Activated T-cell treated with anti-CD3 and anti-CD28 coated beads, Interleukin-2, amount 50 U/mL, for 72 hours (primary cell): ENCODE measurements around the gene KCNN1. TPM values are rescaled to one million over a fixed set of nuclear protein-coding genes. Genes with fewer than 3 reads are reported as not detected.
"Not testable (repeated sequence)": the region's sequence is repeated elsewhere in the genome, so short reads cannot be mapped to it uniquely, and the experiment has no call there.

Experiments used
- ATAC-seq, 2 donors: fragments of 150-1000 bp; cut with Tn5 transposase; replicated peaks in 1 of 2; 2 replicates each; pipeline ENCODE4 v1.10.0; 2021; ENCODE audit warnings: moderate library complexity in 2 of 2, mild to moderate bottlenecking in 1 of 2
- DNase-seq, 2 donors: peaks; one replicate each; pipeline ENCODE4 v3.0.0; 2021 to 2022; ENCODE audit warnings: mixed read lengths in 1 of 2
- H3K27ac Mint-ChIP-seq: one replicate; pipeline ENCODE4 v1.8.0; 2022; ENCODE audit warnings: mild to moderate bottlenecking, moderate library complexity, mixed read lengths
- H3K27me3 Mint-ChIP-seq: one replicate; pipeline ENCODE4 v1.8.0; 2022; ENCODE audit warnings: low read depth, mixed read lengths
- H3K36me3 Mint-ChIP-seq, 2 donors: one replicate each; pipeline ENCODE4 v1.8.0; 2022; ENCODE audit warnings: mixed read lengths in 2 of 2, mild to moderate bottlenecking in 1 of 2; ENCODE audit not compliant: insufficient read depth in 2 of 2
- H3K4me1 Mint-ChIP-seq: one replicate; pipeline ENCODE4 v1.8.0; 2022; ENCODE audit warnings: low read depth, mixed read lengths
- H3K4me3 Mint-ChIP-seq, 2 donors: one replicate each; pipeline ENCODE4 v1.8.0; 2022; ENCODE audit warnings: mild to moderate bottlenecking in 2 of 2, mixed read lengths in 2 of 2, moderate library complexity in 2 of 2
- H3K9me3 Mint-ChIP-seq, 2 donors: one replicate each; pipeline ENCODE4 v1.8.0; 2022; ENCODE audit warnings: mixed read lengths in 2 of 2
- total RNA-seq, 2 donors: library from RNA; stranded (reverse); gene quantifications; one replicate each; pipeline ENCODE4 v1.2.3, GENCODE V29; 2022

Gene KCNN1
- total RNA-seq, 2 donors from 2014 or later: 0.69 to 1.2 TPM

- Mint-ChIP-seq H3K36me3 (peaks cover 5 to 19% of the 10 kb centered on the region in 2 donors), H3K4me1 (peaks cover 29% of the 10 kb centered on the region)
- H3K27ac Mint-ChIP-seq, H3K9me3 Mint-ChIP-seq, H3K4me3 Mint-ChIP-seq, H3K27me3 Mint-ChIP-seq, DNase-seq, ATAC-seq: not testable (repeated sequence)
These were observed 38.8 kb downstream of the KCNN1 start for GRCh38 chr19:18005750-18006149.

- peak overlapping the region; percentile 86 for H3K27ac Mint-ChIP-seq
- DNase-seq: peak; percentile 80 to 89
- peak overlapping the region; percentile 96 to 99 for H3K4me3 Mint-ChIP-seq
- ATAC-seq: peak; percentile 72 to 75
- H3K36me3 Mint-ChIP-seq: peaks cover 5 to 27% of the 10 kb centered on the region in 2 donors
- peaks cover 33% of the 10 kb centered on the region for H3K4me1 Mint-ChIP-seq
- no peaks in the 10 kb centered on the region for H3K27me3 Mint-ChIP-seq
- no peaks in the 10 kb centered on the region for H3K9me3 Mint-ChIP-seq
These were observed 40.4 kb downstream of the KCNN1 start for GRCh38 chr19:18007044-18007916.

GRCh38 chr19:18007917-18008673 lies 41.2 kb downstream of the KCNN1 start, which contains the start of gene ARRDC2:
Gene ARRDC2, plus strand, starts transcription at chr19:18008170. Its CDS starts 141 bp downstream, at chr19:18008311.
- peak within 1 kb of the TSS; percentile 86 for H3K27ac Mint-ChIP-seq
- ATAC-seq (peak; percentile 83 to 85), DNase-seq (peak; percentile 88 to 91)
- no peaks in the 10 kb centered on the region for H3K27me3 Mint-ChIP-seq
- H3K4me3 Mint-ChIP-seq: peak within 1 kb of the TSS; percentile 96 to 99
- H3K9me3 Mint-ChIP-seq: no peaks in the 10 kb centered on the region
- H3K36me3 Mint-ChIP-seq: peaks cover 6 to 29% of the 10 kb centered on the region in 2 donors
- H3K4me1 Mint-ChIP-seq: peaks cover 37% of the 10 kb centered on the region

- ATAC-seq (no peak), DNase-seq (no peak)
- Mint-ChIP-seq H3K27me3 (no peaks in the 10 kb centered on the region), H3K9me3 (no peaks in the 10 kb centered on the region), H3K27ac (no peak overlapping the region), H3K36me3 (peaks cover 9 to 32% of the 10 kb centered on the region in 2 donors), H3K4me3 (peak overlapping the region; percentile 84 to 86), H3K4me1 (peaks cover 45% of the 10 kb centered on the region)
These were observed 41.9 kb downstream of the KCNN1 start for GRCh38 chr19:18008814-18009213.

- Mint-ChIP-seq H3K9me3 (no peaks in the 10 kb centered on the region), H3K4me3 (peak overlapping the region; percentile 84 to 86), H3K27me3 (no peaks in the 10 kb centered on the region), H3K36me3 (peaks cover 9 to 34% of the 10 kb centered on the region in 2 donors), H3K27ac (no peak overlapping the region), H3K4me1 (peaks cover 52% of the 10 kb centered on the region)
- ATAC-seq (no peak), DNase-seq (no peak)
These were observed 42.6 kb downstream of the KCNN1 start for GRCh38 chr19:18009412-18010066.

GRCh38 chr19:18010149-18010548 lies 43.2 kb downstream of the KCNN1 start:
- no peak overlapping the region for H3K27ac Mint-ChIP-seq
- H3K36me3 Mint-ChIP-seq: peaks cover 10 to 37% of the 10 kb centered on the region in 2 donors
- H3K4me3 Mint-ChIP-seq: no peak overlapping the region
- no peak for ATAC-seq
- H3K9me3 Mint-ChIP-seq: no peaks in the 10 kb centered on the region
- H3K4me1 Mint-ChIP-seq: peaks cover 58% of the 10 kb centered on the region
- DNase-seq: no peak
- no peaks in the 10 kb centered on the region for H3K27me3 Mint-ChIP-seq

- ATAC-seq (peak; percentile 25 to 28), DNase-seq (no peak)
- H3K4me1 Mint-ChIP-seq: peaks cover 66% of the 10 kb centered on the region
- H3K9me3 Mint-ChIP-seq: no peaks in the 10 kb centered on the region
- no peaks in the 10 kb centered on the region for H3K27me3 Mint-ChIP-seq
- peak overlapping the region; percentile 83 for H3K27ac Mint-ChIP-seq
- peak overlapping the region; percentile 31 to 74 for H3K4me3 Mint-ChIP-seq
- H3K36me3 Mint-ChIP-seq: peaks cover 12 to 35% of the 10 kb centered on the region in 2 donors
These were observed 46.6 kb downstream of the KCNN1 start for GRCh38 chr19:18013210-18014111.

GRCh38 chr19:18014197-18014596 lies 47.3 kb downstream of the KCNN1 start:
- Mint-ChIP-seq H3K4me3 (peak overlapping the region; percentile 31 to 74), H3K9me3 (no peaks in the 10 kb centered on the region), H3K36me3 (peaks cover 12 to 31% of the 10 kb centered on the region in 2 donors), H3K27ac (peak overlapping the region; percentile 83), H3K27me3 (no peaks in the 10 kb centered on the region), H3K4me1 (peaks cover 64% of the 10 kb centered on the region)
- peak; percentile 55 to 58 for DNase-seq
- ATAC-seq: peak; percentile 80

GRCh38 chr19:18016209-18016910 lies 49.5 kb downstream of the KCNN1 start:
- peak overlapping the region; percentile 9 for H3K27ac Mint-ChIP-seq
- H3K36me3 Mint-ChIP-seq: peaks cover 12 to 23% of the 10 kb centered on the region in 2 donors
- ATAC-seq (no peak), DNase-seq (no peak)
- H3K9me3 Mint-ChIP-seq: no peaks in the 10 kb centered on the region
- H3K27me3 Mint-ChIP-seq: no peaks in the 10 kb centered on the region
- peaks cover 73% of the 10 kb centered on the region for H3K4me1 Mint-ChIP-seq
- H3K4me3 Mint-ChIP-seq: no peak overlapping the region

GRCh38 chr19:18017275-18018083 lies 50.6 kb downstream of the KCNN1 start:
- peaks cover 84% of the 10 kb centered on the region for H3K4me1 Mint-ChIP-seq
- H3K4me3 Mint-ChIP-seq: no peak overlapping the region
- peaks cover 0 to 2% of the 10 kb centered on the region in 2 donors for H3K9me3 Mint-ChIP-seq
- no peak overlapping the region for H3K27ac Mint-ChIP-seq
- no peaks in the 10 kb centered on the region for H3K27me3 Mint-ChIP-seq
- no peak for DNase-seq
- peaks cover 15 to 20% of the 10 kb centered on the region in 2 donors for H3K36me3 Mint-ChIP-seq
- no peak for ATAC-seq
